ENCODE measurements around the gene MYOM1.

The MYOM1 gene

GRCh38 chr18:3246635-3247239, 27.0 kb upstream of the MYOM1 start:
- H3K4me3 ChIP-seq: peak overlapping the region; percentile 88
- no peak; the same call in 1 of the 2 replicates for TF ChIP-seq POLR2AphosphoS5 (IDR thresholded peaks at IDR 0.05; ENCODE audit: borderline replicate concordance, low read depth, low read length)
- TF ChIP-seq FOXP2 (optimal IDR thresholded peaks at IDR 0.05; ENCODE audit: control extremely low read depth, extremely low read length, insufficient read depth): no peak
- TF ChIP-seq EZH2 (IDR thresholded peaks at IDR 0.05): no peak
- no peak for DNase-seq (ENCODE audit: low read depth, low spot score)
- H3K27ac ChIP-seq: peak overlapping the region; percentile 99
- peak overlapping the region; percentile 99 for H3K9ac ChIP-seq (ENCODE audit: insufficient read length)
- H3K9me3 ChIP-seq (ENCODE audit: low read depth, low read length): no peaks in the 10 kb centered on the region
- H3K36me3 ChIP-seq (ENCODE audit: insufficient read depth, low read length): peaks cover 18% of the 10 kb centered on the region

- H3K9ac ChIP-seq (ENCODE audit: insufficient read length): peak overlapping the region; percentile 99
- peak overlapping the region; percentile 99 for H3K27ac ChIP-seq
These were observed 26.3 kb upstream of the MYOM1 start for GRCh38 chr18:3245853-3246634.

GRCh38 chr18:3245185-3245564, 25.4 kb upstream of the MYOM1 start:
- peaks cover 11% of the 10 kb centered on the region for H3K36me3 ChIP-seq (ENCODE audit: insufficient read depth, low read length)
- H3K4me3 ChIP-seq: peak overlapping the region; percentile 88
- H3K9ac ChIP-seq (ENCODE audit: insufficient read length): no peak overlapping the region
- no peaks in the 10 kb centered on the region for H3K9me3 ChIP-seq (ENCODE audit: low read depth, low read length)
- H3K27ac ChIP-seq: no peak overlapping the region
- no peak for TF ChIP-seq EZH2 (IDR thresholded peaks at IDR 0.05)
- TF ChIP-seq POLR2AphosphoS5 (IDR thresholded peaks at IDR 0.05; ENCODE audit: borderline replicate concordance, low read depth, low read length): no peak
- no peak for TF ChIP-seq FOXP2 (optimal IDR thresholded peaks at IDR 0.05; ENCODE audit: control extremely low read depth, extremely low read length, insufficient read depth)
- no peak for DNase-seq (ENCODE audit: low read depth, low spot score)

More at GRCh38 chr18:3245853-3246634, 26.3 kb upstream of the MYOM1 start:
- Histone ChIP-seq H3K4me3 (peak overlapping the region; percentile 88), H3K36me3 (ENCODE audit: insufficient read depth, low read length) (peaks cover 18% of the 10 kb centered on the region), H3K9me3 (ENCODE audit: low read depth, low read length) (no peaks in the 10 kb centered on the region)
- DNase-seq (ENCODE audit: low read depth, low spot score): no peak
- TF ChIP-seq FOXP2 (optimal IDR thresholded peaks at IDR 0.05; ENCODE audit: control extremely low read depth, extremely low read length, insufficient read depth) (no peak), EZH2 (IDR thresholded peaks at IDR 0.05) (no peak), POLR2AphosphoS5 (IDR thresholded peaks at IDR 0.05; ENCODE audit: borderline replicate concordance, low read depth, low read length) (no peak)

- DNase-seq (ENCODE audit: low read depth, low spot score): no peak
- Histone ChIP-seq H3K9ac (ENCODE audit: insufficient read length) (no peak overlapping the region), H3K9me3 (ENCODE audit: low read depth, low read length) (no peaks in the 10 kb centered on the region), H3K4me3 (no peak overlapping the region), H3K36me3 (ENCODE audit: insufficient read depth, low read length) (no peaks in the 10 kb centered on the region), H3K27ac (no peak overlapping the region)
- no peak for TF ChIP-seq FOXP2 (optimal IDR thresholded peaks at IDR 0.05; ENCODE audit: control extremely low read depth, extremely low read length, insufficient read depth)
- no peak for TF ChIP-seq POLR2AphosphoS5 (IDR thresholded peaks at IDR 0.05; ENCODE audit: borderline replicate concordance, low read depth, low read length)
- TF ChIP-seq EZH2 (IDR thresholded peaks at IDR 0.05): no peak
These were observed 19.0 kb upstream of the MYOM1 start for GRCh38 chr18:3238742-3239141.

- Histone ChIP-seq H3K9me3 (ENCODE audit: low read depth, low read length) (no peaks in the 10 kb centered on the region), H3K27ac (no peak overlapping the region), H3K4me3 (no peak overlapping the region), H3K9ac (ENCODE audit: insufficient read length) (no peak overlapping the region), H3K36me3 (ENCODE audit: insufficient read depth, low read length) (no peaks in the 10 kb centered on the region)
- DNase-seq (ENCODE audit: low read depth, low spot score): no peak
- no peak for TF ChIP-seq POLR2AphosphoS5 (IDR thresholded peaks at IDR 0.05; ENCODE audit: borderline replicate concordance, low read depth, low read length)
- TF ChIP-seq EZH2 (IDR thresholded peaks at IDR 0.05): no peak
- TF ChIP-seq FOXP2 (optimal IDR thresholded peaks at IDR 0.05; ENCODE audit: control extremely low read depth, extremely low read length, insufficient read depth): no peak
These were observed 16.7 kb upstream of the MYOM1 start for GRCh38 chr18:3236470-3236869.

- no peak for DNase-seq (ENCODE audit: low read depth, low spot score)
- TF ChIP-seq EZH2 (IDR thresholded peaks at IDR 0.05) (no peak), FOXP2 (optimal IDR thresholded peaks at IDR 0.05; ENCODE audit: control extremely low read depth, extremely low read length, insufficient read depth) (no peak), POLR2AphosphoS5 (IDR thresholded peaks at IDR 0.05; ENCODE audit: borderline replicate concordance, low read depth, low read length) (no peak)
These were observed 16.1 kb upstream of the MYOM1 start for GRCh38 chr18:3235846-3236245.

GRCh38 chr18:3234457-3234856, 14.7 kb upstream of the MYOM1 start:
- TF ChIP-seq POLR2AphosphoS5 (IDR thresholded peaks at IDR 0.05; ENCODE audit: borderline replicate concordance, low read depth, low read length) (no peak), FOXP2 (optimal IDR thresholded peaks at IDR 0.05; ENCODE audit: control extremely low read depth, extremely low read length, insufficient read depth) (no peak), EZH2 (IDR thresholded peaks at IDR 0.05) (no peak)
- H3K4me3 ChIP-seq: no peak overlapping the region
- no peak for DNase-seq (ENCODE audit: low read depth, low spot score)
- H3K27ac ChIP-seq: no peak overlapping the region
- no peaks in the 10 kb centered on the region for H3K9me3 ChIP-seq (ENCODE audit: low read depth, low read length)
- H3K9ac ChIP-seq (ENCODE audit: insufficient read length): no peak overlapping the region
- no peaks in the 10 kb centered on the region for H3K36me3 ChIP-seq (ENCODE audit: insufficient read depth, low read length)

More at GRCh38 chr18:3235846-3236245, 16.1 kb upstream of the MYOM1 start:
- H3K4me3 ChIP-seq: no peak overlapping the region
- no peak overlapping the region for H3K9ac ChIP-seq (ENCODE audit: insufficient read length)
- H3K9me3 ChIP-seq (ENCODE audit: low read depth, low read length): no peaks in the 10 kb centered on the region
- H3K36me3 ChIP-seq (ENCODE audit: insufficient read depth, low read length): no peaks in the 10 kb centered on the region
- no peak overlapping the region for H3K27ac ChIP-seq

- no peak overlapping the region for H3K4me3 ChIP-seq
- H3K9me3 ChIP-seq (ENCODE audit: low read depth, low read length): no peaks in the 10 kb centered on the region
- no peak overlapping the region for H3K27ac ChIP-seq
- H3K36me3 ChIP-seq (ENCODE audit: insufficient read depth, low read length): no peaks in the 10 kb centered on the region
- no peak overlapping the region for H3K9ac ChIP-seq (ENCODE audit: insufficient read length)
- TF ChIP-seq POLR2AphosphoS5 (IDR thresholded peaks at IDR 0.05; ENCODE audit: borderline replicate concordance, low read depth, low read length) (no peak), EZH2 (IDR thresholded peaks at IDR 0.05) (no peak), FOXP2 (optimal IDR thresholded peaks at IDR 0.05; ENCODE audit: control extremely low read depth, extremely low read length, insufficient read depth) (no peak)
- DNase-seq (ENCODE audit: low read depth, low spot score): no peak
These were observed 13.8 kb upstream of the MYOM1 start for GRCh38 chr18:3233433-3234168.

Data from SK-N-MC (cell line).